ENCODE data around the gene MYO3B.

GRCh38 chr2:170264522-170264860, 86.5 kb downstream of the MYO3B start:
- TF ChIP-seq, protein P1, sequence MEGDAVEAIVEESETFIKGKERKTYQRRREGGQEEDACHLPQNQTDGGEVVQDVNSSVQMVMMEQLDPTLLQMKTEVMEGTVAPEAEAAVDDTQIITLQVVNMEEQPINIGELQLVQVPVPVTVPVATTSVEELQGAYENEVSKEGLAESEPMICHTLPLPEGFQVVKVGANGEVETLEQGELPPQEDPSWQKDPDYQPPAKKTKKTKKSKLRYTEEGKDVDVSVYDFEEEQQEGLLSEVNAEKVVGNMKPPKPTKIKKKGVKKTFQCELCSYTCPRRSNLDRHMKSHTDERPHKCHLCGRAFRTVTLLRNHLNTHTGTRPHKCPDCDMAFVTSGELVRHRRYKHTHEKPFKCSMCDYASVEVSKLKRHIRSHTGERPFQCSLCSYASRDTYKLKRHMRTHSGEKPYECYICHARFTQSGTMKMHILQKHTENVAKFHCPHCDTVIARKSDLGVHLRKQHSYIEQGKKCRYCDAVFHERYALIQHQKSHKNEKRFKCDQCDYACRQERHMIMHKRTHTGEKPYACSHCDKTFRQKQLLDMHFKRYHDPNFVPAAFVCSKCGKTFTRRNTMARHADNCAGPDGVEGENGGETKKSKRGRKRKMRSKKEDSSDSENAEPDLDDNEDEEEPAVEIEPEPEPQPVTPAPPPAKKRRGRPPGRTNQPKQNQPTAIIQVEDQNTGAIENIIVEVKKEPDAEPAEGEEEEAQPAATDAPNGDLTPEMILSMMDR (IDR thresholded peaks at IDR 0.05; ENCODE audit: low read length), result no peak
- TF ChIP-seq EZH2 (optimal IDR thresholded peaks at IDR 0.05; ENCODE audit: low read depth, low read length) (no peak), EZH2phosphoT487 (IDR thresholded peaks at IDR 0.05; ENCODE audit: low read length) (no peak)
